Measurements from ENCODE around the gene GMCL1.
A peak's percentile ranks its signal among the peaks of the same experiment; 100 is the strongest.
"Not testable (repeated sequence)": the region's sequence is repeated elsewhere in the genome, so short reads cannot be mapped to it uniquely, and the experiment has no call there.

The GMCL1 gene, protein sequence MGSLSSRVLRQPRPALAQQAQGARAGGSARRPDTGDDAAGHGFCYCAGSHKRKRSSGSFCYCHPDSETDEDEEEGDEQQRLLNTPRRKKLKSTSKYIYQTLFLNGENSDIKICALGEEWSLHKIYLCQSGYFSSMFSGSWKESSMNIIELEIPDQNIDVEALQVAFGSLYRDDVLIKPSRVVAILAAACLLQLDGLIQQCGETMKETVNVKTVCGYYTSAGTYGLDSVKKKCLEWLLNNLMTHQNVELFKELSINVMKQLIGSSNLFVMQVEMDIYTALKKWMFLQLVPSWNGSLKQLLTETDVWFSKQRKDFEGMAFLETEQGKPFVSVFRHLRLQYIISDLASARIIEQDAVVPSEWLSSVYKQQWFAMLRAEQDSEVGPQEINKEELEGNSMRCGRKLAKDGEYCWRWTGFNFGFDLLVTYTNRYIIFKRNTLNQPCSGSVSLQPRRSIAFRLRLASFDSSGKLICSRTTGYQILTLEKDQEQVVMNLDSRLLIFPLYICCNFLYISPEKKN

GRCh38 chr2:69829256-69830044, at the start of gene GMCL1:
GMCL1 (plus strand) TSS chr2:69829660; CDS start chr2:69829893, 233 bp downstream.
- DNase-seq, result peak; percentile 98

DNA sequence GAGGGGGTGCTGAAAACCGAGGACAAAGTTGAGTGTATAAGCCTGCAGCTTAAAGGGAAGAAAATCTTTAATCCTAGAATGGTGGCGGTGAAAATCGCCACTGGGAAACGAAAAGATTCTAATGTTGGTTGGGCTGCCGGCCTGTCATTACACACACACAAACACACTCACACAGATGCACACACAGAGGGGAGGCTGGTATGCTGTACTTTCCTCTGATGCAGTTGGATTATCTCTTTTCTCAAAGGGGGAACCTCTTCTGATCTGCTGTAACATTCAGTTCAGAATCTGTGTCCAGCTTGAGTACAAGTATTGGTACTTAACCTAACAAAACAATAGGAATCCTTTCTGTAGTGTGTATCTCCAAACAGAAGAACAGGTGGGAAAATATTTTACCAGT, 48.5 kb upstream of the GMCL1 start:
- DNase-seq, result no peak

DNA sequence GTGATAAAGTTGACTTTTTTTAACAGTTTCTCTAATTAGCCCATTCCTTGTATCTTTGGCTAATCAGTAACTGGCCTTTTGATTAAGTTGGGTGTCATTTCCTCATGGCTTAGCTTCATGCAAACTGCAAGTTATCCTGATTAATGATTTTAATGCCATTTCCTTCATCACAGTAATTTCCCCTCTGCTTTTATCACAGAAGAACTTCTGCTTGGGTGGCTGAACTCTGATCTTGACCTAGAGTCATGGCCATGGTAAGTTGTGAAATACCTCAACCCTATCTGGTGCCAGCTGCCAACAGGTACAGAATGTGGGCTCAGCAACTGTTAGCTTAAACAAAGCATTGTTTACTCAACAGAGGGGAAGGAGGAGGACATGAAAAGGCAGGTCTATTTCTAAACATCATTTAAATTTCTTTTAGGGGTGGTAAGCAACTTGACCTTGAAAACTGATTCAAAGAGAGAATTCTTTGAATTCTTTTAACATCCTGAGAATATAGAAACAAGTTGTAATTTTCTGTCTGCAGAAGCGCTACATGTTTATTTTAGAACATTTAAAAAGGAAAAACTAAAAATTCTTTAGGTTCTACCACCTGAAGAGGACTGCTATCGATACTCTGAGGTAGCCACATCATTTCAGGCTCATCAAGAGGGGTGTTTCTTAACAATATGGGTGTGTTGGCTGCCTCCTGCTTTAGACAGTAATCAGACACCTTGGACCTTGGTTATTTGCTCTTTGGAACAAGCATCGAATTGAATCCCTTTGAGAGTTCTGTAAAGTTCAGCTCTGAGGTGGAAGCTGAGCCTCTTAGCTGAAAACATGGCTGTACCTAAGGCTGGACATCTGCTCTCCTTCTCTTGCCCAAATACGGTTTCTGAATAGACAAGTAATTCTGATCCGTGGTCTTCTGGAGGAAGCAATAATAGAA, 47.9 kb upstream of the GMCL1 start:
- no peak for DNase-seq

- DNase-seq, result no peak
These were observed 45.2 kb upstream of the GMCL1 start for GRCh38 chr2:69784228-69784627.

DNA sequence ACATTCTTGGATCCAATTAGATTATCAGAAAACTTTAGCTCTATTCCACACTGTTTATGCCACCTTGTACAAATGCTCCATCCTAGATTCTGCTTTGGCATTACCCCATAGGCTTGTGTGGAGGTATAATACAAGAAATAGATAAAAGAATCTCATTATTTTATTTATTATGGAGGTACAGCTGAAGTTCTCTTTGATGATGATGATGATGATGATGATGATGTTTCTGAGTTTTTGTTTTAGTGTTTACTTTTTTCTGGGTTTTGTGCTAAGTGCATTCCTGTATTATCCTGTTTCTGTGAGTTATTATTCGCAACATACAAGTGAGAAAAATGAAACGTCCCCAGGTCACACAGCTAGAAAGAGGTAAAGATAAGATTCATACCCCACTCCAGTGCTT, 44.1 kb upstream of the GMCL1 start:
- DNase-seq, result no peak

GRCh38 chr2:69786052-69786560, 43.4 kb upstream of the GMCL1 start:
- DNase-seq, result no peak

DNA sequence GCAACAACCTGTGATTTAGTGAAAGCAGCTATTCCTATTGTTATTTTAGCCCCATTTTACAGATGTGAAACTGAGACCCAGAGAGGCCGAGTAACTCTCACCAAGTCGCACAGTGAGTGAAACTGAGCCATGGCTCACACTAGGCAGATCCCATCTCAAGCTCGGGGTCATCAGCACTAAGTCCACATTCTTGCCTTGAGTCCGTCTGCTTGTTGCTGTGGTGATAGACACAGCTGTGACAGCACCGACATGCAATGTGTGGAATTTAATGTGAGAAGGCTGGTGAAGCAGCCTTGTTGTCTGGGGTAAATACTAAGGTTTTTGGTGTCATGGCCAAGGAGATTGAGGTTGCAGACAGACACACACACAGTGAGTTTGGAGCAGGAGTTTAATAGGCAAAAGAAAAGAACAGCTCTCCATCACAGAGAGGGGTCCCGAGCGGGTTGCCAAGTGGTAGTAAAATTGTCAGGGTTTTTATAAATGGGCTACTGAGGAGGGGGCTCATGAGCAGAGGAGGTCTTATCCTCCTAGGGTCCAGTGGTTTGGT, 40.2 kb upstream of the GMCL1 start:
- DNase-seq, result no peak

- no peak for DNase-seq
These were observed 39.5 kb upstream of the GMCL1 start for GRCh38 chr2:69789772-69790600.

GRCh38 chr2:69790601-69790959, 38.9 kb upstream of the GMCL1 start:
- DNase-seq, result no peak

DNA sequence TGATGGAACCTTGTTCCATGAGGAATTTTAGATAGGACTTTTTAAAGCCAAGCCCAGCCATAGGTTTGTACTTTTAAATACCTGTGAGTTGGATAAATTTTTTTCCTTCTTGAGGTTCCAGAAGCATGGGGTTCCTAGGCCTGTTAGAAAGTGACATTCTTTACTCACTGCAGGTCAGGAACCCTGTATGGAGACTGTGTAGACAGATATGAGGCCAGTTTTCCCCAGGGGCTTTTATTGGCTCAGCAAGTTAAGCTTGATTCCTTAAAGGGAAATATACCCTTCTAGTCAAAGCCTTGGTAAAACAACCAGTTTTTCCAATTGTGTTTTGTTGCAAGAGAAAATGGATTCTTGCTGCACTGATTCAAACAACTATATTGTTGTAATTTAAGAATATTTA, 38.4 kb upstream of the GMCL1 start:
- DNase-seq, result no peak

DNA sequence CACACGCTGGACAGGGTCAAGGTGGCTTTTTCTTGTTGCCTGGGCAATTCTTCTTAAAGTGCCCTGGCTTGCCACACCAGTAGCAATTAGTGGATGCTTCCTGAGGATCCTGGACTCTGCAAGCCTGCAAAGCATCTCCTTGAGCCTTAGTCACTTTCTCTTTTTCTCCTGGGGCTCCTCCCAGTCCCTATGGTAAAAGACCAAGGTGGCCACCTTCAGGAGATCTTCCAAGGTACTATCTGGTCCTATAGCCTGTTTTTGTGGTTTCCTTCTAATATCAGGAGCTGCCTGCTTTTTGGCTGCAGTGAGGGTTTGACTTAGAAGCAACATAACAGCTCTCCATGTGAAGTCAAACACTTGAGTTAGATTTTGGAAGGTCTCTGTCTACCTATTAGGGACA, 33.3 kb upstream of the GMCL1 start:
- DNase-seq, result no peak

DNA sequence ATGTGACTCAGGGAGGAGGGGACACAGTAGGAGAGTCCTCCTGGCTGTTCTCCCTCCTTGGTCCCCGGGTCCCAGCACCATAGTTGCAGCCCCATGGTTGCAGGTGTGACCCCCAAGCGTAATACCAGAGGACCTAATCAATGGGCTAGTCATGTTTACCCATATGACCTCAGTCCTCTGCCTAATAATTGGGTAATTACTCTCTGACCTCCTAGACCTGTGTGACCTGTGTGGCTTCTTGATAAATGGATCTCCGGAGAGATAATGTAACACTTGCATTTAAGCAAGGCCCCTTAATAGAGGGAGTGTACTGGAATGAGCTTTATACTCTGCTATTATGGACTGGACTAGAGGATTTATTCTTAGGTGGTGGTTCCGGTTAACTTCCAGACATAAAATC, 32.2 kb upstream of the GMCL1 start:
- no peak for DNase-seq

DNA sequence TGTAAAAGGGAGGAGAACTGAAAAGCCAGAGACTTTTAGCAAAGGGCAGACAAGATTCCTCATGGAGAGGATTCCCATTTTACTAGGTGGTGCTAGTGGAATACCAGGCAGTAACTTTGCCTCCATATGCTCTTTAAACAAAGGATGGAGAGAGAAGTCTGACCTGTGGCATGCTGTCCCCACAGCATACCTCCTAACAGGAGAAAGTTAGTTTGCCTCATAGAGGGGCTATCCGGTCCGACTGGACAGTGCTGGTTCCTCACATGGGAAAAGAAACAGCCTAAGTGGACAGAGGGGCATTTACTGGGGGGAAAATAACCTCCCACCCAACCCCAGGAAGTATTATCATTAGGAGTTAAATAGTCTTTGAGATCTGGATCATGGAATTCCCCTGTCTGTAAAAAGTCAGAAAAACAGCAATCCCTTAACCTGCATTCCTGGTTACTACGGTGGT, 31.6 kb upstream of the GMCL1 start:
- DNase-seq, result no peak

DNA sequence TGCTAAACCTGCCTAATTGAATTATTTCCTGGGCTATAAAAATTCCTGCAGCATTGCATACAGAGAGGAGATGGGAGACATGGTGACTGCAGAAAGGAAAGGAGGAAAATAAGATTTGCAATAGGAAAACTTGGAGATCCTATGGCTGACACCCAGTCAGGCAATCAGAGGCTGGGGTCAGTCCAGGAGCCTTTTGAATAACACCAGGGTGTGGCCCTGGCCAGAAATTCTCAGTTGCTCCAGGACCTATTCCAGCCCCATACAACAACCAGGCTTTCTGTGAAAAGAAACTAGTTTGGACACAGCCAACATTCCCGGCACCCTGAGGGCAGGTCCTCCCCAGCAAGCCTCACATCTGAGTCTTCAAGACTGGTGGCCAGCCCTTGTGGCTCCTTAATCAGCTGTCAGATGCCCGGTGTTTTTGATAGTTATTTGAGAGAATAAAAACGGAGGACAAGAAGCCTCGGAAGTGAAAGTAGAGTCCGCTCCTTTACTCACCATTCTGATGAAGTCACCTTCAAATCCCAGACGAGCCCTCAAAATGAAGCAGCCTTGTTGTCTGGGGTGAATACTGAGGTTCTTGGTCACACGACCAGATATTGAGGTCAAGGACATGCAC, 31.1 kb upstream of the GMCL1 start:
- DNase-seq, result no peak

- no peak for DNase-seq
These were observed 30.4 kb upstream of the GMCL1 start for GRCh38 chr2:69798909-69799526.

- DNase-seq, result no peak
These were observed 27.6 kb upstream of the GMCL1 start for GRCh38 chr2:69801745-69802290.

DNA sequence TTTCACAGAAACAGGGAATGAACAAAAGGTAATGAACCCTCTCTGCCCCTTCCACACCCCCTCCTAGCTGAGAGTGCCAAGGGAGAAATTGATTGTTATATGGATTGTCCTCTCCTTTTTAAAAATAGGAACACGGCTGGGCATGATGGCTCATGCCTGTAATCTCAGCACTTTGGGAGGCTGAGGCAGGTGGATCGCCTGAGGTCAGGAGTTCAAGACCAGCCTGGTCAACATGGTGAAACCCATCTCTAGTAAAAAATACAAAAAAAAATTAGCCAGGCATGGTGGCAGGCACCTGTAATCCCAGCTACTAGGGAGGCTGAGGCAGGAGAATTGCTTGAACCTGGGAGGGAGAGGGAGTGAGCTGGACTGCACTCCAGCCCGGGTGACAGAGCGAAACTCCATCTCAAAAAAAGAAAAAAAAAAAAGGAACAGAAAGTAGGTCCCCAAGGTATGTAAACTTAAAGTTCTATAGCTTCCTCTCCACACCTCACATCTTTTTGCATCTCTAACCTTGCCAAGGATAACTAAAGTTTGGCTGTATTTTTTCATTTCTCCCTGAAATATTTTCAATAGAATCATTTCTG, 26.6 kb upstream of the GMCL1 start:
- DNase-seq, result not testable (repeated sequence)

DNA sequence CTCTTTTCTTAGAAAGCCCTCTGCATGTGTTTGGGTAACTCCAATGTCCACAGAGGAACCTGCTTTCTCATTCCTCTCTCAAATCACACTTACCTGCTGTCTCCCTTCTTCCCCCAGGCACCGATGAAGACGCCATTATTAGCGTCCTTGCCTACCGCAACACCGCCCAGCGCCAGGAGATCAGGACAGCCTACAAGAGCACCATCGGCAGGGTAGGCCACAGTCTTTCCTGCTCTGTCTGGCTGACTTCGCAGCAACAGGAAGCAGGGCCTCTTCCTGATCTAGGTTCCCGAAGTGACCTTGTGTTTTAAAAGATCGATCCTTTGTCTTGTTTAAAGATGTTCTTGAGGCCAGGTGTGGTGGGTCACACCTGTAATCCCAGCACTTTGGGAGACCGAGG, 25.0 kb upstream of the GMCL1 start:
- DNase-seq, result no peak

GRCh38 chr2:69805887-69806286, 23.6 kb upstream of the GMCL1 start:
- no peak for DNase-seq
